ENCODE data around the gene NRG3. TPM values are rescaled to one million over a fixed set of nuclear protein-coding genes. Genes with fewer than 3 reads are reported as not detected.

The NRG3 gene
- total and polyA plus RNA-seq, 2 of the 8 experiments (the other 6 are each of a cell fraction or from before 2014, with no cell fraction given), result 4.2 to 5.0 TPM

DNA sequence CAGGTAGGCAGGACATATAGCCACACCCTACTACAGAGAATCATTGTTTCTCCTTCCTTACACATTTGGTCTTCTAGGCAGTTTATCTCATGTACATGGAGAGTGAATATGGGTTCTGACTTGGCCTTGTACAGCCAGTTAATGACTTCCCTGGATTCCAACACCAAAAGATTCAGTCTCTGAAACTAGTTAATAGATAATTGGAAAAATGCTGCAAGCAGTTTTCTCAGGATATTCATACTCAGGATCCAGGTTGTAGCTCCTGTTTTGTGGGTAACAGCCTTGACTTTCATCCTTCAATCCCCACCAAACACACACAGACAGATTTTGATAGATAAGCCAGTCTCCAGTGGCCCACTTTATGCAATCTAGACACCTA is 690.2 kb downstream of the NRG3 start:
- H2BK5ac ChIP-seq (ENCODE audit: low read depth, low read length), result no peak overlapping the region
- H3K9me3 ChIP-seq (ENCODE audit: insufficient read depth in 2 of 2, low read depth in 1 of 2, low read length in 1 of 2), result no peaks in the 10 kb centered on the region
- no peaks in the 10 kb centered on the region for H3K27me3 ChIP-seq (replicated peaks in 1 of 4; ENCODE audit: control insufficient read depth in 3 of 4, extremely low read depth in 1 of 4, insufficient read depth in 3 of 4, low read length in 3 of 4)
- POLR2A ChIA-PET (ENCODE audit: partially characterized antibody), result no interaction called here
- no peak overlapping the region for H4K5ac ChIP-seq (ENCODE audit: insufficient read length, low read depth, low read length)
- no peak overlapping the region for H3K9ac ChIP-seq (replicated peaks in 1 of 4; ENCODE audit: extremely low read depth in 1 of 4, low read depth in 3 of 4, low read length in 3 of 4)
- H3K4me2 ChIP-seq (ENCODE audit: insufficient read depth in 1 of 2, low read depth in 2 of 2, low read length in 2 of 2), result no peak overlapping the region
- CTCF ChIA-PET (ENCODE audit: partially characterized antibody), result no interaction called here
- H3K4me1 ChIP-seq (replicated peaks in 1 of 4; ENCODE audit: control insufficient read depth in 3 of 4, insufficient read depth in 4 of 4, low read length in 3 of 4), result no peaks in the 10 kb centered on the region
- DNase-seq (ENCODE audit: low read depth in 1 of 2, low spot score in 2 of 2) (no peak), FAIRE-seq (no peak)
- no peak overlapping the region for H4K91ac ChIP-seq (replicated peaks; ENCODE audit: insufficient read length, low read length)
- H2BK20ac ChIP-seq (ENCODE audit: low read length), result no peak overlapping the region
- H3K79me1 ChIP-seq (ENCODE audit: low read depth, low read length), result no peaks in the 10 kb centered on the region
- H3K27ac ChIP-seq (ENCODE audit: low read depth, low read length), result no peak overlapping the region
- no peak overlapping the region for H3K18ac ChIP-seq (ENCODE audit: extremely low read depth, low read length)
- H3K79me2 ChIP-seq (ENCODE audit: control insufficient read depth in 1 of 2, insufficient read depth in 2 of 2, low read length in 2 of 2), result no peaks in the 10 kb centered on the region
- H3K56ac ChIP-seq (replicated peaks; ENCODE audit: insufficient read length, low read depth, low read length), result no peak overlapping the region
- H2AK5ac ChIP-seq (ENCODE audit: low read depth, low read length), result no peak overlapping the region
- H4K8ac ChIP-seq (ENCODE audit: extremely low read depth, insufficient read depth, low read length), result no peak overlapping the region
- H2AFZ ChIP-seq (ENCODE audit: low read length), result no peak overlapping the region
- no peak overlapping the region for H2BK120ac ChIP-seq (replicated peaks; ENCODE audit: low read depth, low read length)
- H3K4me3 ChIP-seq (ENCODE audit: extremely low read depth in 1 of 4, insufficient read depth in 2 of 4, low read depth in 3 of 4, low read length in 4 of 4), result no peak overlapping the region
- H3K23ac ChIP-seq (ENCODE audit: insufficient read length), result no peak overlapping the region
- H3K36me3 ChIP-seq (ENCODE audit: control insufficient read depth in 2 of 4, insufficient read depth in 4 of 4, low read length in 3 of 4), result no peaks in the 10 kb centered on the region
- no peaks in the 10 kb centered on the region for H4K20me1 ChIP-seq (replicated peaks in 1 of 2; ENCODE audit: control insufficient read depth in 1 of 2, insufficient read depth in 2 of 2, low read length in 2 of 2)
- no peak overlapping the region for H3K14ac ChIP-seq (ENCODE audit: insufficient read length)
- H2BK12ac ChIP-seq (ENCODE audit: low read depth, low read length), result no peak overlapping the region
- H3K4ac ChIP-seq (replicated peaks; ENCODE audit: insufficient read length, low read depth, low read length), result no peak overlapping the region
- H2BK15ac ChIP-seq (ENCODE audit: low read length), result no peak overlapping the region
- H3K23me2 ChIP-seq (ENCODE audit: low read depth, low read length), result no peaks in the 10 kb centered on the region
- TF ChIP-seq POLR2AphosphoS5 (IDR thresholded peaks at IDR 0.05; ENCODE audit: low read depth, low read length) (no peak), SP2 (IDR thresholded peaks at IDR 0.05; ENCODE audit: low read length) (no peak), CBX5 (IDR thresholded peaks at IDR 0.05; ENCODE audit: low read depth, low read length) (no peak), SAP30 (IDR thresholded peaks at IDR 0.05; ENCODE audit: insufficient read depth, insufficient replicate concordance, low read length) (no peak), CEBPB (IDR thresholded peaks at IDR 0.05; ENCODE audit: low read depth, low read length) (no peak), PHF8 (conservative IDR thresholded peaks at IDR 0.05; ENCODE audit: low read depth, low read length) (no peak), RNF2 (IDR thresholded peaks at IDR 0.05; ENCODE audit: borderline replicate concordance, low read depth, low read length, missing control alignments, poor library complexity, severe bottlenecking) (no peak), EZH2 (IDR thresholded peaks at IDR 0.05; ENCODE audit: low read depth, low read length, severe bottlenecking) (no peak), SUZ12 (IDR thresholded peaks at IDR 0.05; ENCODE audit: low read length) (no peak), RBBP5 (IDR thresholded peaks at IDR 0.05; ENCODE audit: borderline replicate concordance, low read depth, low read length) (no peak), CREB1 (IDR thresholded peaks at IDR 0.05) (no peak), KDM4A (IDR thresholded peaks at IDR 0.05; ENCODE audit: low read depth, low read length, severe bottlenecking) (no peak), CHD2 (IDR thresholded peaks at IDR 0.05; ENCODE audit: low read length) (no peak), TAF7 (optimal IDR thresholded peaks at IDR 0.05; ENCODE audit: borderline replicate concordance, low read depth, low read length) (no peak)
- TF ChIP-seq, protein P1, sequence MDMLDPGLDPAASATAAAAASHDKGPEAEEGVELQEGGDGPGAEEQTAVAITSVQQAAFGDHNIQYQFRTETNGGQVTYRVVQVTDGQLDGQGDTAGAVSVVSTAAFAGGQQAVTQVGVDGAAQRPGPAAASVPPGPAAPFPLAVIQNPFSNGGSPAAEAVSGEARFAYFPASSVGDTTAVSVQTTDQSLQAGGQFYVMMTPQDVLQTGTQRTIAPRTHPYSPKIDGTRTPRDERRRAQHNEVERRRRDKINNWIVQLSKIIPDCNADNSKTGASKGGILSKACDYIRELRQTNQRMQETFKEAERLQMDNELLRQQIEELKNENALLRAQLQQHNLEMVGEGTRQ (IDR thresholded peaks at IDR 0.05; ENCODE audit: low read length), result no peak
